ENCODE results near the gene KCNAB2. TPM values are rescaled to one million over a fixed set of nuclear protein-coding genes. Genes with fewer than 3 reads are reported as not detected.

Gene KCNAB2
- polyA plus RNA-seq, 3 donors, result 11.5 to 178 (median 22.7) TPM

- peak overlapping the region in 1 of 2 donors; percentile 54 for H3K27ac ChIP-seq (ENCODE audit: low read depth in 1 of 2, low read length in 2 of 2)
- Mint-ChIP-seq H3K27ac (peak overlapping the region in 3 of 7 donors; percentile 1 to 55 (median 1)), H3K36me3 (peaks cover 61 to 88% of the 10 kb centered on the region in 2 donors), H3K4me3 (no peak overlapping the region), H3K4me1 (no peaks in the 10 kb centered on the region), H3K27me3 (ENCODE audit: low read depth in 3 of 3) (no peaks in the 10 kb centered on the region), H3K9me3 (no peaks in the 10 kb centered on the region)
- no peak overlapping the region for H3K4me3 ChIP-seq (replicated peaks in 1 of 3; ENCODE audit: low read depth in 2 of 3, low read length in 3 of 3)
- no peak overlapping the region for H3K4me2 ChIP-seq (replicated peaks; ENCODE audit: extremely low read depth, low read length, poor library complexity, severe bottlenecking)
- no peak overlapping the region for H2AFZ ChIP-seq (ENCODE audit: insufficient read depth, low read depth, low read length, poor library complexity, severe bottlenecking)
- intact Hi-C loops (cut with micrococcal nuclease), result no loop called here
- H3K79me2 ChIP-seq (ENCODE audit: insufficient read depth, low read length), result peaks cover 69% of the 10 kb centered on the region
- H3K36me3 ChIP-seq (replicated peaks in 1 of 2; ENCODE audit: control insufficient read depth in 1 of 2, insufficient read depth in 2 of 2, low read length in 2 of 2), result peaks cover 82 to 97% of the 10 kb centered on the region in 2 donors
- no peak for DNase-seq
- WGBS (ENCODE audit: insufficient coverage), result 92% methylated on average over 6 of the region's 14 CpGs
- H3K27me3 ChIP-seq (ENCODE audit: control insufficient read depth in 2 of 2, insufficient read depth in 2 of 2, low read length in 2 of 2), result no peaks in the 10 kb centered on the region
- TF ChIP-seq CTCF (IDR thresholded peaks at IDR 0.05), result no peak
- H4K20me1 ChIP-seq (ENCODE audit: insufficient read depth, low read length), result peaks cover 100% of the 10 kb centered on the region
- no peak overlapping the region for H3K9ac ChIP-seq (ENCODE audit: insufficient read depth, low read length, poor library complexity, severe bottlenecking)
- H3K9me3 ChIP-seq (replicated peaks in 1 of 2; ENCODE audit: control insufficient read depth in 1 of 2, insufficient read depth in 1 of 2, low read length in 2 of 2), result no peaks in the 10 kb centered on the region
- no peaks in the 10 kb centered on the region for H3K4me1 ChIP-seq (ENCODE audit: control insufficient read depth in 1 of 2, insufficient read depth in 2 of 2, low read length in 2 of 2)
These were observed 23.9 kb downstream of the KCNAB2 start for GRCh38 chr1:6069573-6069972.

- WGBS (ENCODE audit: insufficient coverage), result 100% methylated on average over 5 of the region's 9 CpGs
- H3K36me3 ChIP-seq (replicated peaks in 1 of 2; ENCODE audit: control insufficient read depth in 1 of 2, insufficient read depth in 2 of 2, low read length in 2 of 2), result peaks cover 80 to 96% of the 10 kb centered on the region in 2 donors
- no peak overlapping the region for H3K4me3 Mint-ChIP-seq
- no peak for DNase-seq
- peak overlapping the region in 1 of 7 donors; percentile 38 for H3K27ac Mint-ChIP-seq
- H3K9me3 Mint-ChIP-seq, result no peaks in the 10 kb centered on the region
- no peaks in the 10 kb centered on the region for H3K9me3 ChIP-seq (replicated peaks in 1 of 2; ENCODE audit: control insufficient read depth in 1 of 2, insufficient read depth in 1 of 2, low read length in 2 of 2)
- no peaks in the 10 kb centered on the region for H3K4me1 Mint-ChIP-seq
- H3K4me2 ChIP-seq (replicated peaks; ENCODE audit: extremely low read depth, low read length, poor library complexity, severe bottlenecking), result no peak overlapping the region
- peaks cover 60 to 88% of the 10 kb centered on the region in 2 donors for H3K36me3 Mint-ChIP-seq
- H2AFZ ChIP-seq (ENCODE audit: insufficient read depth, low read depth, low read length, poor library complexity, severe bottlenecking), result no peak overlapping the region
- no peaks in the 10 kb centered on the region for H3K4me1 ChIP-seq (ENCODE audit: control insufficient read depth in 1 of 2, insufficient read depth in 2 of 2, low read length in 2 of 2)
- H3K79me2 ChIP-seq (ENCODE audit: insufficient read depth, low read length), result peaks cover 64% of the 10 kb centered on the region
- intact Hi-C loops (cut with micrococcal nuclease), result no loop called here
- no peak overlapping the region for H3K4me3 ChIP-seq (replicated peaks in 1 of 3; ENCODE audit: low read depth in 2 of 3, low read length in 3 of 3)
- TF ChIP-seq CTCF (IDR thresholded peaks at IDR 0.05), result no peak
- peaks cover 100% of the 10 kb centered on the region for H4K20me1 ChIP-seq (ENCODE audit: insufficient read depth, low read length)
- H3K9ac ChIP-seq (ENCODE audit: insufficient read depth, low read length, poor library complexity, severe bottlenecking), result no peak overlapping the region
- peak overlapping the region in 1 of 2 donors; percentile 54 for H3K27ac ChIP-seq (ENCODE audit: low read depth in 1 of 2, low read length in 2 of 2)
- no peaks in the 10 kb centered on the region for H3K27me3 Mint-ChIP-seq (ENCODE audit: low read depth in 3 of 3)
- no peaks in the 10 kb centered on the region for H3K27me3 ChIP-seq (ENCODE audit: control insufficient read depth in 2 of 2, insufficient read depth in 2 of 2, low read length in 2 of 2)
These were observed 24.8 kb downstream of the KCNAB2 start for GRCh38 chr1:6070450-6070974.
